RPMI7951 (cell line): Measurements from ENCODE around the gene TRIM24. TPM values are rescaled to one million over a fixed set of nuclear protein-coding genes. Genes with fewer than 3 reads are reported as not detected.
A peak's percentile ranks its signal among the peaks of the same experiment; 100 is the strongest.

Source experiments
- DNase-seq: peaks from one replicate; pipeline ENCODE4 v3.0.0-alpha.2; 2012; ENCODE audit warnings: low read depth
- total RNA-seq: library from RNA; depleted of rRNA; stranded (reverse); fragments of >200 nt; shearing (Covaris generic); gene quantifications from 2 replicates; pipeline ENCODE4 v1.2.3, GENCODE V29; 2014

TRIM24 gene
- total RNA-seq, 1 experiment from 2014 or later = 25.6 TPM

DNA sequence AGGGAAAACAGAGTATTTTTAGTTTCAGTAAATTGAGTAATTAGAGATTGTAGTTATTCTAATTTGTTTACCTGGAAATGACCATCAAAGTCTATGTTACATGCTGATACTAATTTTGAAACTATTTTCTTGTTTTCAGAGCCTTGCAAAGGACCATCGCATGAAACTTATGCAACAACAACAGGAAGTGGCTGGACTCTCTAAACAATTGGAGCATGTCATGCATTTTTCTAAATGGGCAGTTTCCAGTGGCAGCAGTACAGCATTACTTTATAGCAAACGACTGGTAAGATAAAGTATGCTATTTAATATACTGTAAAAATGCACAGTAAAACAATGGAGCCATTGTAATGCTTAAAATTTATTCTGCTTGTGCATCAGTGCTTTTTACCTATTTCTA lies 78.5 kb downstream of the TRIM24 start:
- peak; percentile 10 for DNase-seq

DNA sequence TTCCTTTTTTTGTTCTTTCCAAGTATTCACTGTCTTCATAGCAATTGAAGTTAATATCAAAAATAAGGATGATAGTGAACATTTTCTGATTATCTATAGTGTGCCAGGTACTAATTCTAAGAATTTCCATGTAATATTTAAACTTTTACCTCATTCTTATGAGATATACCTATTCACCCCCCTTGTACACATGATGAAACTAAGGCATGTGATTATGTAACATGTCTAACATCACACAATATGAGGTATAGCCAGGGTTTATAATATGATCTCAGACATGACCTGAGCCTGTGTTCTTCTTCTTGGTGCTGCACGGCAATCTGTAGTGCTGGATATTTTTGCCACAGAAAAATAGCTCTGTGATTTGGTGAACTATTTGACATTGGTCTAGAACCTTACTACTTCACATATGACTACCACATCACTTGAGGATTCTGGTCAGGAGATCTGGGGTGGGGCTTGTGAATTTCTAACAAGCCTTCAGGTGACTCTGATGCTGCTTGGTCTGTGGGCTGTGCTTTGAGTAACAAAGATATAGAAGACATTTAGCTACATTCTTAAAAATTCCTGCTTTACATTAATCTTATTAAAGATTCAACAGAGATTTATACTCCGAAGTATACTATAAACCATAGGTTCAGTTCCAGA lies 79.1 kb downstream of the TRIM24 start:
- no peak for DNase-seq

DNA sequence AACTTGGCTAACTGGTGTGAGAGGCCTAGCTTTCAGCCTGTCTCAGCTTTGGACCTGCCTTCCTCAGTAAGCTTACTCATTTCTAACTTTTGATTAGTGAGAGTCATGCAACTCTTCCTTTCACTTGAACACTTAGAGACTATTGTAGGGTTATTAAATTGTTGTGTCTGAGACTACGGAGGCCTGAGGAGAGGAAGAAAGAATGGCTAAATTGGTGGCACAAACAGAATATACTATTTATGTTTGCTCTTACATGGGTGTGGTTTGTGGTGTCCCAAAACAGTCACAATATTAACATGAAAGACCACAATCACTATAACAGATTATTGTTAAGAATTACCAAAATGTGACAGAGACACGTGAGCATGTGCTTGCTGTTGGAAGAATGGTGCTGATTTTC lies 82.1 kb downstream of the TRIM24 start:
- no peak for DNase-seq

DNA sequence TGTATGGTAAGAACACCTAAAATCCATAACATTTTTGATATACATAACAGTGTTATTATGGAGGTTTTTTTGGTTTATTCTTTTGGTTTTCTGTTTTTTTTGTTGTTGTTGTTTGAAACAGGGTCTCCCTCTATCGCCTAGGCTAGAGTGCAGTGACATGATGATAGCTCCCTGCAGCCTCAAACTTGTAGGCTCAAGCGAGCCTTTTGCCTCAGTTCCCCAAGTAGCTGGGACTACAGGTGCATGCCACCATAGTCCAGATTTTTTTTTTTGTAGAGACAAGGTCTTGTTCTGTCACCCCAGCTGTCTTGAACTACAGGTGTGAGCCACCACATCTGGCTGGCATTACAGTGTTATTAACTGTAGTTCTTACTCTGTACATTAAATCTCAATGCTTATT lies 83.7 kb downstream of the TRIM24 start:
- DNase-seq = no peak

DNA sequence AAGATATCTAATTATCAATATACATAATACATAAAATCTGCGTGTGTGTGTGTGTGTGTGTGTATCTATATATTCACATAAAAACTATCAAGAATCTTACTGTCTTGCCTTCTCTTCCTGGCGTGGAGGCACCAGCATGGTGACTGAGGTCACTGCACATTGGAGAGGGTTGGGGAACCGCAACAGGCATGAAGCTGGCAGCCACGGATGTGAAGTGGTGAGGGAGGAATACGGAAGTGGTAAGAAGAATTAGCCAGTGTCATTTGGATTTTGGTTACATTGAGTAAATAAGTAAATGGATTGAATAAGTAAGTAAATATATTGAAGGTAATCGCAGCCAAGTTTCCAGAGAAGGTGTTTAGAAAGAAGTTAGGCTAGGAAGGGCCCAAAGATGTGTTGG lies 85.1 kb downstream of the TRIM24 start:
- DNase-seq = no peak

DNA sequence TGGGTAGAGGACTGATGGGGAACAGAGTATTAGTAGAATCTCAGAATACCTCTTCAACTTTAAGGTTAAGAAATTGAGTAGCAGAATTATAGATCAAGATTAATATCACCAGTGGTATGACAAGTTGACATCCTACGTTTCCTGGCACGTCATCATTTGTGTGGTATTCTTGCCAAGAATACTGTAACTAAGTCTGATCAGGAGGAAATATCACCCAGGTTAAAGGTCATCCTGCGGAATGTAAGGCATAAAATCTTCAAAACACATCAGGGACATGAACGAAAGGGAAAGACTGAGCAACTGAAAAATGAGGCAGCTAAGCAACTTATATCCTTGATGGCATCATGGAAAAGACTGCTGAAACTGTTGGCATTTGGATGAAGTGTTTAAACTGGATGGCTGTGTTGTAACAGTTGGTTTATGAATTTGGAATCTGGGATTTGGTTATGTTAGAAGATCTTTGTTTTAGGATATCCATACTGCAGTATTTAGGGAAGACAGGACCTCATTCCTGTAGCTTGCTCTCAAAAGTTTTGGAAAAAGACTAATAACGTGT lies 86.1 kb downstream of the TRIM24 start:
- no peak for DNase-seq

DNA sequence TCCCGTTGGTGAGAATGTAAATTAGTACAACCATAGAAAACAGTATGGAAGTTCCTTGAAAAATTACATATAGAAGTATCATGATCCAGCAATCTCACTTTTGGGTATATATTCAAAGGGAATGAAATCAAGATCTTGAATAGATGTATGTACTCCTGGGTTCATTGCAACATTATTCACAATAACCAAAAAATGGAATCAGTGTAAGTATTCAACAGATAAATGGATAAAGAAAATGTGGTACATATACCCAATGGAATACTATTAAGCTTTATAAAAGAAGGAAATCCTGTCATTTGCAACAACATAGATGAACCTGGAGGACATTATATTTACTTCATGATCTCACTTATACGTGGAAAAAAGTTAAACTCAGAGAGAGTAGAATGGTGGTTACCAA lies 86.8 kb downstream of the TRIM24 start:
- DNase-seq = no peak

DNA sequence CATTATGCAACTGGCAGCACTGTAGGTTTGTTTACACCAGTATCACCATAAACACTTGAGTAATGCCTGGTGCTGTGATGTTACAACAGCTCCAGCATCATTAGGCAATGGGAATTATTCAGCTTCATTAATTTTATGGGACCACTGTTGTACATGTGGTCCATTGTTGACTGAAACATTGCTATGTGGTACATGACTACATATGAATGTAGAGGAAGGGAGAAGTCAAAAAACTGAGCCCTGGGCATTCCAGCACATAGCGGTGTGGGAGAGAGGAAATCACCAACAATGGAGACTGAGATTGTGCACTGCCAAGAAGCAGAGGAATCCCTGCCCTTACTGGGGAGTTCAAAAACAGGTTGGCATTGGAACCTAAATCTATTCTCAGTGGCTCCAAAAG lies 89.0 kb downstream of the TRIM24 start:
- DNase-seq = no peak

DNA sequence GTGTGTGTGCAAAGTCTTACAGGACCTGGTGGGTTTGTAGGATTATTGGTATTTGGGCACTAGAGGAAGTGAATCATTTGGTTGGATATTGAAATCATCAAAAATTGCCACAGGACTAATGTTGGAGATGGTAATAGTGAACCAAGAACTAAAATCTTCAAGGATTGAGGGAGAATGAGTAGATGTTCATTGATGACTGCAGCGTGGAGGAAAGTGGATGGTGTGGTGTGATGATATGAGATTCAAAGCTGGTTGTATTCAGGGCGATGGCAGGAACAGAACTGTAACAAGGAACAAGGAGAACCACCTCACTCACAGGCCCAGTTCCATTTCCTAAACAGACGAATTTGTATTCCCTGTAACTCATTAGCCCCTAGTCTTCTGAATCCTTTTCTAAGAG lies 90.3 kb downstream of the TRIM24 start:
- no peak for DNase-seq

DNA sequence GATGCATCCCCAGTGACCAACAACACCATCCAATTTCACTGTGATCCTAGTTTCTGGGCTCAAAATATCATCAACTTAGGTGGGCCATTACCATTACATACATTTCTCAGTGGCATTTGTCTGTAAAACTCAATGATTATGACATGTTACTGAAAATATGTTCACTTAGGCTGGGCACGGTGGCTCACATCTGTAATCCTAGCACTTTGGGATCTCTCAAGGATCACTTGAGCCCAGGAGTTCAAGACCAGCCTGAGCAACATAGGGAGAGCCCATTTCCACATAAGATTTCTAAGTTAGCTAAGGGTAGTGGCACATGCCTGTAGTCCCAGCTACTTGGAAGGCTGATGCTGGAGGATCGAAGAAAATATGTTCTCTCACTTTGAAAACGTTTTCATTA lies 91.0 kb downstream of the TRIM24 start:
- DNase-seq = no peak

DNA sequence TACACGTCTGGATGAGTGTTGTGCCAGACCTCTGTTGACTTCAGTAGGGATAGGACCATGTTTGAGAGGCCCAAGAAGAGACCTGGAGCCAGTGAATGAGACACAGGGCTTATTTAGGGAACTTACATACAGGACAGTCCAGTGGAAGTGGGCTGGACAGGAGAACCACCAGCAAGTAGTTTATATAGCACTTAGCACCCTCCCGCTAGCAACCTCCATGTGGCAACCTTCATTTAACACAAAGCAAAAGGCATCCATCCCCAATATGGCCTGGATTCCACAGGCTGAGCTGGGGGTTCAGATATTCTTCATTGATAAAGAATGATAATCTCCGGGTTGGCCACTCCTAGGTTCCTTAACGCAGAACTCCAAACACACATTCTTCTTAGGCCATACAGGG lies 93.7 kb downstream of the TRIM24 start:
- no peak for DNase-seq

DNA sequence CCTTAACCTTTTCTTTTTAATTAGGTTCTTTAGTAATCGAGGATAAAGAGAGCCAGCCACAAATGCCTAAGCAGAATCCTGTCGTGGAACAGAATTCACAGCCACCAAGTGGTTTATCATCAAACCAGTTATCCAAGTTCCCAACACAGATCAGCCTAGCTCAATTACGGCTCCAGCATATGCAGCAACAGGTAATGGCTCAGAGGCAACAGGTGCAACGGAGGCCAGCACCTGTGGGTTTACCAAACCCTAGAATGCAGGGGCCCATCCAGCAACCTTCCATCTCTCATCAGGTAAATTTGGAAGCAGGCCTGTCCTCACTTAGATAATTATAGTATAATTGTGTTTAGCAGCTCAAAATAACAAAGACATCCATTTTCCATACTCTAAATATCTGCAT lies 94.6 kb downstream of the TRIM24 start:
- DNase-seq = no peak

DNA sequence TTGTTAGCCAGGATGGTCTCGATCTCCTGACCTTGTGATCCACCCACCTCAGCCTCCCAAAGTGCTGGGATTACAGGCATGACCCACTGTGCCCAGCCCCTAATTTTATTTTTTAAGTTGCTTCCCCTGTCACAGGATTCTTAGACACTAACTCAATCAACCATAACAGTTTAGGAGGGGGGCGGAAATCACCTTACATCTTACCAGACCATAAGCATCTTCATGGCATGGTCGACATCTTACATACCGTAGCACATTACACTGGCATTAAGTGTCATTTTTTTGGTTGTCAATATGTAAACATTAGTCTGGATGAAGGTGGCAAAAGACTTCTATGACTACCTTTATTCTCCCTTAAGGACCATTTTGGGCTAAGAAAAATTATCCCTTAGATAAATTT lies 95.6 kb downstream of the TRIM24 start:
- no peak for DNase-seq

DNA sequence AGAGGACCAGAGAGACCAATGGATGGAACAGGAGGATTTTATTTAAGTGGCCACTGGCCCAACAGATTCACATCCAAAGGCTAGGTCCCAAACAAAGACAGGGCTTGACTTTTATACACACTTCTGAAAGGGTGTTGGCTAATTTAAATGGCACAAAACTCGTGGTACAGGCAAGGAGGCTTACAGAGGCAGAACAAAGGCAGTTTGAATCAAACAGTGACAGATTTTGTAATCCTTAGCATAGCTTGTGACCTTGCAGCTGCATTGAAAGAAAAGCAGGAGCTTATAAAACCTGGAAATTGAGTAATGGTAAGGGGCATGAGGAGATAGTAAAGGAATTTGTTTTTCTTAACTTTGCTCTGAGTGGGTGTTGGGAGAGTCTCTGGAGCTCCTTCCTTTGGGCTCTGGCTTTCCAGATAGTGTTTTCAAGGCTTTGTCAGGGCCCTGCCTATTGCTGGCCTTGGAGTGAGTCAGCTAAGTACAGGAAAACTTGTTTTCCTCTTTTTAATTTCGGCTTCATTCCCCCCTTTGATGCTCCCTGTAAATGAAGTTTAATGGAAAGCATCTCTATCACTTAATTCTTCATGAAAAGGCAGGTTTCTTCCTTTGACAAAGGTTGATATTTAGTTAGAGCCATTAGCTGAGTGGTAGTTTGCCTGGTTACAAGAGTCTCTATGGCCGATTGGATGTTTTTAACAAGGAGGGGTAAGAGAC lies 96.9 kb downstream of the TRIM24 start:
- peak; percentile 6 for DNase-seq

DNA sequence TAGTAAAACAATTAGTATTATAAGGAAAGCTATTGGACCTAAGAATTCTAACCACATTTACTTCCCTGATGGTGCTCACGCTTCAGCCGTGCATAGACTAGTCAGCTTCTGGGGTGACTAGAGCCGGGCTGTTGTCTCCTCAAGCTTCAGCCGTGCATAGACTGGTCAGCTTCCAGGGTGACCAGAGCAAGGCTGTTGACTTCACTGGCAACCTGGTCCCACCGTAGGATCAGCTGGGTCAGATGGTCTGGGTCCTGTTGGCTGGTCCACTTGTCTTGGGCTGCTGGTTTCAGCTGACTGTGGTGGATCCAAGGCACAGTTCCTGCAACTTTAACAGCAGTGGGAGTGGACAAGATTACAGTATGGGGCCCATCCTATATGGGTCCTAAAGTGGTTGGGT lies 99.4 kb downstream of the TRIM24 start:
- no peak for DNase-seq

DNA sequence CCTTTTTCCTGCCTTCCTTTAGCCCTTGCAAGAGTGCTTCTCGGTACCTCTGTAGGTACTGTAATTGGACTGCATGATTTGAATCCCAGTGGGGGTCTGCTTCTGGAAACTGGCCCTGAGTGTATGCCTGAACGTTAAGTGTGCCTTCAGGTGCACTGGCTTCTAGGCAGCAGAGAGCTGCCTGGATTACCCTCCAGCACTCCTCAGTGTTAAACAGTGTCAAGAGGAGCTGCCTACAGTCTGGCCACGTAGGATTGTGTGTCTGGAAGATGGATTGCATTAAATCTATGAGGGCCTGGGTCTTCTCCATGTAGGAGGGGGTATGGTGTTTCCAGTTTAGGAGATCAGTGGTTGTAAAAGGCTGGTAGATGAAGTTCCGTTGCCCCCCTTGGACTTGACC lies 103.7 kb downstream of the TRIM24 start:
- no peak for DNase-seq

DNA sequence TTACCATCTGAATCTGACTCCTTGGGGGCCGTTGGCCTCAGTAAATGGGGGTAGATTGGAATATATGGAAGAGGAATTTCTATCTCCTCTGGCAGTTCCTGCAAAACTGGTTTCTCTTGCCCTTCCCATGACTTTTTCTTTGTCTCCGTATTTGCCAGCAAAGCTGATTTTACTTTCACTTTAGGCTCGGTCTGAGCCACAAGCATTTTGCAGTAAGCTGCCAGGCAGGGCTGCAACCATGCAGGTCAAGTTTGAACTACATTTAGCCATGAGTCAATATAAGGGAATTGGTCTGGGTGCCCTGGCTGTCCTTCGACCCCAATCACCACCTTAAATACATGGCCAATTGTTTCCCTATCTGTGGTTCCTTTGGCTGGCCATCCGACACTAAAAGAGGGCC lies 104.3 kb downstream of the TRIM24 start:
- DNase-seq = peak; percentile 40

DNA sequence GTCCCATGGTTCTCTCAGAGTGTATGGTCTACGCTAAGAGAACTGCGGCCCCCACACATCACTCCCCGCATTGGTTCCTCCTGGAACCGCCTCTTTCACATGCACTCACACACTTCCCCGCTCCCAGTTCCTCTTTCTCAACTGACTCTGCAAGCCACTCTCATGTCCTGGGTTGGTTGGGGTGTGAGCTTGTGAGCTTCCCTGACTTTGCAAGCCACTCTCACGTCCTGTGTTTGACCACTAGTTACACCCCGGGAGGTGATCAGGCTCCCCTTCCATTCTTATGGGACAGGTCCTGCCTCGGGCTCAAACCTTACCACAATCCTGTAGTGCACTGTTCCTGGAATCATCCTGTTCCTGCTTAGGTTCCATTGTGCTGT lies 105.0 kb downstream of the TRIM24 start:
- DNase-seq = no peak

DNA sequence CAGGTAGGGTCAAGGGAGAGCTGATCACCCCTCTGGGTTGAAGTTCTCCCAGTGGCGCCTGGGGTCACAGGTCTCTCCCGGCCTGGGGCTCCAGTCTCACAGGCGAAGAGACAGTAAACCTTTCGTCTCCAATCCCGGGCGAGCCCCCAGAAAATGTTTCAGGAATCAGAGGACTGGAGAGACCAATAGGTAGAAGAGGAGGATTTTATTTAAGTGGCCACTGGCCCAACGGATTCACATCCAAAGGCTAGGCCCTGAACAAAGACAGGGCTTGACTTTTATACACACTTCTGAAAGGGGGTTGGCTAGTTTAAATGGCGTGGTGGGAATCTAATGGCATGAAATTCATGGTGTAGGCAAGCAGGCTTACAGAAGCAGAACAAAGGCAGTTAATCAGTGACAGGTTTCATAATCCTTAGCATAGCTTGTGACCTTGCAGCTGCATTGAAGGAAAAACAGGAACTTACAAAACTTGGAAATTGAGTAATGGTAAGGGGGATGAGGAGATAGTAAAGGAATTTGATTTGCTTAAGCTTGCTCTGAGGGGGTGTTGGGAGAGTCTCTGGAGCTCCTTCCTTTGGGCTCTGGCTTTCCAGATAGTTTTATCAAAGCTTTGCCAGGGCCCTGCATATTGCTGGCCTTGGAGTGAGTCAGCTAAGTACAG lies 105.5 kb downstream of the TRIM24 start:
- peak; percentile 14 for DNase-seq

DNA sequence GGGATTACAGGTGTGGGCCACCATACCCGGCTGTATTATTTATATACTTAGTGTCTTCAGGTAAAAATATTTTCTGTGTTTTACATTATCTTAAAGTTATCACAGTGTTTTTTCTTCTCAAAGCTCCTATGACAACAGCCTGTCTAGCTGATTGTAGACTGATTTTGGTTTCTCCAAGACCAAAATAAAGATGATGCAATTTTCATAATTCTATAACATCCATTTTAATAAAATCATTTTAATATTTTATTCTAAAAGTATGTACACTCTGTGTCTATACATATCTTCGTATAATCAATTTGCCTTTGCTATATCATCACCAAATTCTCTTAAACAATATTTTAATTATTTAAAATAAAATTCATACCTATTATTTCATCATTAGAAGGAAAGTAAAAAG lies 108.6 kb downstream of the TRIM24 start:
- DNase-seq = no peak

DNA sequence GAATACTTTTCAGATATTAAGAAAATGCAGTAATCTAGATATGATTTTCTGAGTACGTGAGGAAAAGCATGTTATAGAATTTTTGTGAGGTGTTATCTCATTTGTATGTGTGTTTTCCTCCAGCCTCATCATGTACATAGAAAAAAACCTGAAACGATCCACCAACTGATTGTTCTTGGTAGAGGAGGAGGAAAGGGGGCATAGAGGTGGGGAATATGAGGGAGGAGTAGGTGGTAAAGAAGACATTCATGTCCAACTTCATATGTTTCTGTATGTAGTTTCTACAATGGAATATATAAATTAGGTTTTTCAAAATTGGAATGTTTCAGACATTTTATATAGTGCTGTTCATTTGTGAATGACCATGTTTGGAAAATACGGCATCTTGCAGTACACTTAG lies 109.4 kb downstream of the TRIM24 start:
- DNase-seq = no peak

DNA sequence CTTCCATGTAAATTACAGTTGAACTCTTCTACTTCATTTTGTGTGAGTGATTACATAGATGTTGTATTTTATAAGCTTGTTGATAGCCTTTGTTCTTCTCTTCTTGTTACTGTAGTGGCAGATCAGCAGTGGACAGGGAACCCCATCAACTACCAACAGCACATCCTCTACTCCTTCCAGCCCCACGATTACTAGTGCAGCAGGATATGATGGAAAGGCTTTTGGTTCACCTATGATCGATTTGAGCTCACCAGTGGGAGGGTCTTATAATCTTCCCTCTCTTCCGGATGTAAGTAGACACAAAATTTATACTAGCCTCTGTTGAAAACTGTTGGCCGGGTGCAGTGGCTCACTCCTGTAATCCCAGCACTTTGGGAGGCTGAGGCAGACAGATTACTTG lies 110.7 kb downstream of the TRIM24 start:
- no peak for DNase-seq

DNA sequence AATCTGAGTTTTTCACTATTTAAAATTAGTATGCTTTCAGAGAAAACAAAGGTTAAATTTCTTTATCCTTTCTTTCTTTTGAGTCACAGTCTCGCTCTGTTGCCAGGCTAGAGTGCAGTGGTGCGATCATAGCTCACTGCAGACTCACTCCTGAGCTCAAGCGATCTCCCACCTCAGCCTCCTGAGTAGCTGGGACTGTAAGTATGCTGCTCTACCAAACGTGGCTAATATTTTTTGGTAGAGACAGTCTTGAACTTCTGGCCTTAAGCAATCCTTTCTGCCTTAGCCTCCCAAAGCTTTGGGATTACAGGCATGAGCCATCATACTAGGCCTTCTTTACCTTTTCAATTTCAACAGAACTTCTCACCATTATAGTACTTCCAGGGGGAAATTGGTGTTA lies 113.7 kb downstream of the TRIM24 start:
- DNase-seq = no peak
